GM06990 (cell line): ENCODE data around the gene SCN5A.

Experiments used
- DNase-seq: peaks from one replicate; pipeline ENCODE4 v3.0.0-alpha.2; 2011; ENCODE audit not compliant: insufficient read length; ENCODE audit errors: extremely low read depth
- H3K27me3 ChIP-seq: replicated peaks from 2 replicates; pipeline ENCODE4 v1.6.0; 2011; ENCODE audit warnings: low read length; ENCODE audit not compliant: control insufficient read depth, insufficient read depth
- H3K36me3 ChIP-seq: 2 replicates; pipeline ENCODE4 v1.5.1; 2011; ENCODE audit warnings: low read length; ENCODE audit not compliant: control insufficient read depth, insufficient read depth
- H3K4me3 ChIP-seq: replicated peaks from 2 replicates; pipeline ENCODE4 v1.5.1; 2011; ENCODE audit warnings: low read depth, mild to moderate bottlenecking, control low read depth, low read length
- CTCF ChIP-seq: IDR thresholded peaks from 2 replicates; pipeline ENCODE4 v1.5.1; 2011; ENCODE audit warnings: low read length, control low read depth, mild to moderate bottlenecking, inconsistent platforms; ENCODE audit not compliant: insufficient read depth, poor library complexity, severe bottlenecking

The SCN5A gene

GRCh38 chr3:38588371-38588971 lies 61.0 kb downstream of the SCN5A start:
- TF ChIP-seq CTCF = no peak
- Histone ChIP-seq H3K36me3 (no peaks in the 10 kb centered on the region), H3K27me3 (no peaks in the 10 kb centered on the region; the same call in none of the 2 replicates), H3K4me3 (no peak overlapping the region)
- no peak for DNase-seq

GRCh38 chr3:38587548-38588131 lies 61.8 kb downstream of the SCN5A start:
- Histone ChIP-seq H3K4me3 (no peak overlapping the region), H3K36me3 (no peaks in the 10 kb centered on the region), H3K27me3 (no peaks in the 10 kb centered on the region; the same call in none of the 2 replicates)
- no peak for TF ChIP-seq CTCF
- DNase-seq = no peak

- DNase-seq = no peak
- no peaks in the 10 kb centered on the region; the same call in none of the 2 replicates for H3K27me3 ChIP-seq
- H3K36me3 ChIP-seq = no peaks in the 10 kb centered on the region
- no peak for TF ChIP-seq CTCF
- H3K4me3 ChIP-seq = no peak overlapping the region
Observed at GRCh38 chr3:38586546-38587520, 62.7 kb downstream of the SCN5A start.

GRCh38 chr3:38585791-38586420 lies 63.6 kb downstream of the SCN5A start:
- no peak overlapping the region for H3K4me3 ChIP-seq
- TF ChIP-seq CTCF = no peak
- no peak for DNase-seq
- no peaks in the 10 kb centered on the region; the same call in none of the 2 replicates for H3K27me3 ChIP-seq
- H3K36me3 ChIP-seq = no peaks in the 10 kb centered on the region

- DNase-seq = no peak
- no peak for TF ChIP-seq CTCF
- Histone ChIP-seq H3K4me3 (no peak overlapping the region), H3K36me3 (no peaks in the 10 kb centered on the region), H3K27me3 (no peaks in the 10 kb centered on the region; the same call in none of the 2 replicates)
Observed at GRCh38 chr3:38583688-38584087, 65.8 kb downstream of the SCN5A start.
